Measurements from ENCODE around the gene UHMK1. TPM values are rescaled to one million over a fixed set of nuclear protein-coding genes. Genes with fewer than 3 reads are reported as not detected.
A peak's percentile ranks its signal among the peaks of the same experiment; 100 is the strongest.
"Not testable (repeated sequence)": the region's sequence is repeated elsewhere in the genome, so short reads cannot be mapped to it uniquely, and the experiment has no call there.

The UHMK1 gene, protein sequence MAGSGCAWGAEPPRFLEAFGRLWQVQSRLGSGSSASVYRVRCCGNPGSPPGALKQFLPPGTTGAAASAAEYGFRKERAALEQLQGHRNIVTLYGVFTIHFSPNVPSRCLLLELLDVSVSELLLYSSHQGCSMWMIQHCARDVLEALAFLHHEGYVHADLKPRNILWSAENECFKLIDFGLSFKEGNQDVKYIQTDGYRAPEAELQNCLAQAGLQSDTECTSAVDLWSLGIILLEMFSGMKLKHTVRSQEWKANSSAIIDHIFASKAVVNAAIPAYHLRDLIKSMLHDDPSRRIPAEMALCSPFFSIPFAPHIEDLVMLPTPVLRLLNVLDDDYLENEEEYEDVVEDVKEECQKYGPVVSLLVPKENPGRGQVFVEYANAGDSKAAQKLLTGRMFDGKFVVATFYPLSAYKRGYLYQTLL
- 83.6 and 108 TPM in 2 replicates for total RNA-seq

DNA sequence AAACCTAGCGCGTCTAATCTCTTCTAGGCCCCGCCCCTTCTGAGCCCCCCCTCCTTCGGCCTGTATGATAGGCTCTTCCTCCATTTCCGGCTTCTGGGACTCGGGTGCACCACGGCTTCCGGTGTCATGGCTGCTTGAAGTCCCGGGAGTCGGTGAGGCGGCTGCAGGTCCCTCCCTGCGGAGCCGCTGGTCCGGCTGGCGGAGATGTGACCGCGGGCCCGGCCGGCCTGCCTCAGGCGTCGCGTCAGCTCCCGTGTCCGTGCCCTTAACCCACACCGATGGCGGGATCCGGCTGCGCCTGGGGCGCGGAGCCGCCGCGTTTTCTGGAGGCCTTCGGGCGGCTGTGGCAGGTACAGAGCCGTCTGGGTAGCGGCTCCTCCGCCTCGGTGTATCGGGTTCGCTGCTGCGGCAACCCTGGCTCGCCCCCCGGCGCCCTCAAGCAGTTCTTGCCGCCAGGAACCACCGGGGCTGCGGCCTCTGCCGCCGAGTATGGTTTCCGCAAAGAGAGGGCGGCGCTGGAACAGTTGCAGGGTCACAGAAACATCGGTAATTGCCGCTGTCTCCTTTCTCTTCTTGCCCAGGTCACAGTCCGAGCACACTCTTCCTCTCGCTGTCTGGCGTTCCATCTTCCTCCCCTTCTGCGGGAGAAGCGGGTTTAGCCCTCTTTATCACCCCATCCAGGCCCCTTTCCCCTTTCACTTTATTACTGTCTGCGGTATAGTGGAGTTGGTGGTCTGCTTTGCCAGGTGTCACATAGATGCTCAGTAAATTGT is at the start of gene UHMK1:
Gene UHMK1, plus strand, starts transcription at position 96 of the 773 bp plus-strand sequence. Its CDS starts 183 bp downstream, at position 279.
- peak; percentile 84 for DNase-seq (ENCODE audit: low read depth)

DNA sequence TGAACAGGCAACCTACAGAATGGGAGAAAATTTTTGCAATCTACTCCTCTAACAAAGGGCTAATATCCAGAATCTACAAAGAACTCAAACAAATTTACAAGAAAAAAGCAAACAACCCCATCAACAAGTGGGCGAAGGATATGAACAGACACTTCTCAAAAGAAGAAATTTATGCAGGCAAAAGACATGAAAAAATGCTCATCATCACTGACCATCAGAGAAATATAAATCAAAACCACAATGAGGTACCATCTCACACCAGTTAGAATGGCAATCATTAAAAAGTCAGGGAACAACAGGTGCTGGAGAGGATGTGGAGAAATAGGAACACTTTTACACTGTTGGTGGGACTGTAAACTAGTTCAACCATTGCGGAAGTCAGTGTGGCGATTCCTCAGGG is 43.3 kb upstream of the UHMK1 start:
- not testable (repeated sequence) for DNase-seq (ENCODE audit: low read depth)

DNA sequence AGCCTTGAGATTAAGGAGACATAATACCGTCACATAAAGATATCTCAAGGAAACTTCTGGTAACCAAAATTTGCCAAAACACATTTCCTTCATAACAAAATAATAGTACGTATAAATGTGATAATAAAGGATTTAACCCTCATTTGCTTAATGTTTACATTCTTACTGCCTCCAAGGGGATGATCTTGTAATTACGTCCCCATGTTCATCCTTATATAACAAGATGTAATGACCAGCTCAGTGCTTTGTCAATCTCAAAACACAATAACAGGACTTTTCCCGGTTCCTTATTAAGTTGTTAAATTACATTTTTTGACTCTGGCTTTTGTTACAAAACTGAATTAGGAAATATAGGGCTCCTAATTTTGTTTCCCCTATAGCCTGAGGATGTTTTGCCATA is 41.3 kb upstream of the UHMK1 start:
- no peak for DNase-seq (ENCODE audit: low read depth)

DNA sequence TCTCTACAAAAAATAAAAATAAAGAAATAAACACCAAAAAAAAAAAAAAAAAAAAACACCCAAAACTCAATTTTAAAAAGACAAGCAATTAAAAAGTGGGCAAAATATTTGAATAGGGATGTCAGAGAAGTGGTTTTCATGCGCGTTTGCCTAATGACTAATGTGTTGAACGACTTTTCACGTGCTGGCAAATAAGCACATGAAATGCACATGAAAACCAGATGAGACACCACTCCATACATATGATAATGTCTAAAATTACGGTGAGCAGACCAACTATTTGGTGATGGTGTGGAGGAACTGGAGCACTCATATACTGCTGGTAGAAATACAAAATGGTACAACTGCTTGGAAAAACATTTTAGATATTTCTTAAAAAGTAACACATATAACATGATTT is 39.4 kb upstream of the UHMK1 start:
- DNase-seq (ENCODE audit: low read depth) = no peak

DNA sequence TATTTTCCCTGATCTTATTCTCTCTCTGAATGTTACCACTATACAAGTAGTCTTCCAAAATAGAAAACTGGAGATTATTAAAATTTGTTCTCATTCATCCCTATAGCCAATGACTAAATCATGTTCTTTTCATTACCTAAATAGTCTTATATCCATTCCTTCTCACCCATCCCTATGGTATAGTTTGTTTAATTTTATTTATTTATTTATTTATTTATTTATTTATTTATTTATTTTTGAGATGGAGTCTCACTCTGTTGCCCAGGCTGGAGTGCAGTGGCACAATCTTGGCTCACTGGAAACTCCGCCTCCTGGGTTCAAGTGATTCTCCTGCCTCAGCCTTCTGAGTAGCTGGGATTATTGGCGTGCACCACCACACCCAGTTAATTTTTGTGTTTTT is 35.2 kb upstream of the UHMK1 start:
- not testable (repeated sequence) for DNase-seq (ENCODE audit: low read depth)

DNA sequence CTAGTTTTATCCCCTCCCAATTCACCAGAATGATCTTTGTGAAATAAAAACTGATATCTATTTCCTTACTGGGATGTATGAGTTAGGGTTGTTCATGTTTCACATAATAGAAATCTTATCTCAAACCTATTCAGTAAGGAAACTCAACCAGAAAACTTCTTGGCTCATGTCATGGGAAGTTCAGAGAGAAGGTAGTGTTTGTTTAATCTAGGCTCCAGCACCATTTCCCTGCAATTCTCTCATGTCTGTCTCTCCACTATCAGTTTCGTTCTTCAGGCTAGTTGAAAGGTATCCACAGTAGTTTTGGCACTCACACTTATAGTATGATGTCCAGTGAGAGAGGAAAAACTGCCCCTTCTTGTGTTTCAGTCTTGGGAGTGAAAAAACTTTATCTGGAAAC is 34.6 kb upstream of the UHMK1 start:
- DNase-seq (ENCODE audit: low read depth) = peak; percentile 5

DNA sequence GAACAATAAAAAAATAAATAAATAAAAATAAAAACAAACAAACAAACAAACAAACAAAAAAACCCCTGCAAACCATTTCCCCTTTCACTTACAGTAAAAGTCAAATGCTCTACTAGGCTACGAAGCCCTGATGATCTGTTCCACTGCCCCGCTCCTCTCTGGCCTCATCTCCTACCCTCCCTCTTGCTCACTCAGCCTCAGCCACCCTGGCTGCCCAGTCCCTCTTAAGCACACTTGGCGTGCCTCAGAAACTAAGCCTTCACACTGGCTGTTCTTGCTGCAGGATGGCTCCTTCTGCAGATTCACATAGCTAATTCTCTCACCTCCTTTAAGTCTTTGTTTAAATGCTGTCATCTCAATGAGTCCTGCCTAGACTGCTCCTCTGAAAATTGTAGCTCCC is 30.8 kb upstream of the UHMK1 start:
- DNase-seq (ENCODE audit: low read depth) = no peak

DNA sequence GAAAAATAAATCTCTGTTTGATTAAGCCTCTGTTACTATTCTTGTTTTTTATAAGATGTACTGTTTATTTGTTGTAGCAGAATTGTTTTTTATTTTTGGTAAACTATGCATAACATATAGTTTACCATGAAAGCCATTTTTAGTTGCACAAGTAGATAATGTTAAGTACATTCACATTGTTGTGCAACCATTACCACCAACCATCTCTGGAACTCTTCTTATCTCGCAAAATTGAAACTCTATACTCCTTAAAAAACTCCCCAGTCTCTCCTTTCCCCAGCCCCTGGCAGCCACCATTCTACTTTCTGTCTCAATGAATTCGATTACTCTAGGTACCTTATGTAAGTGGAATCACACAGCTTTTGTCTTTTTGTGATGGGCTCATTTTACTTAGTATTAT is 27.4 kb upstream of the UHMK1 start:
- DNase-seq (ENCODE audit: low read depth) = no peak

DNA sequence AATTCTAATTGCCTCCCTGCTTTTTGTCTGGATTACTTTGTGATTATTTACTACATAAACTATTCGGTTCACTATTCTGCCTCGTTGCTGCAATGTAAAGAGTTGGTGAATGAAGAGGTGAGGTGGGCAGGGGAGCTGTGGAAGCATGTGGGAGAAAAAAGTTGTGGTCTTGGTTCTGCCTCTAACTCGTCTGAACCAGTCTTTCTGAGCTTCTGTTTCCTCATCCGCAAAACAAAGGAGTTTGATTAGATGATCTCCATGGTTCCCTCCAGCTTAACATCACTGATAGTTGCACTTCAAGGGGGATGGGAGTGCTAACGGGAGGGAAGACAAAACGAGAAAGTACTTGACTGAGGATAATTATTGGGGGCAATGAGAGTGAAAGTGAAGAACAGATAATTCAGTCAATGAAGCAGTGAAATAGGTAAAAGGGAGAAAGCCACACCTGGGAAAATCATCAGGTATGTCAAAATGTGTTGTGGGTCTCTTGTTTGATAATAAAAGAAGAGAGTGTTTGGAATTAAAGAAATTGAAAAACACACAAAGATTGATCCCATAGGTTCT is 26.2 kb upstream of the UHMK1 start:
- no peak for DNase-seq (ENCODE audit: low read depth)

DNA sequence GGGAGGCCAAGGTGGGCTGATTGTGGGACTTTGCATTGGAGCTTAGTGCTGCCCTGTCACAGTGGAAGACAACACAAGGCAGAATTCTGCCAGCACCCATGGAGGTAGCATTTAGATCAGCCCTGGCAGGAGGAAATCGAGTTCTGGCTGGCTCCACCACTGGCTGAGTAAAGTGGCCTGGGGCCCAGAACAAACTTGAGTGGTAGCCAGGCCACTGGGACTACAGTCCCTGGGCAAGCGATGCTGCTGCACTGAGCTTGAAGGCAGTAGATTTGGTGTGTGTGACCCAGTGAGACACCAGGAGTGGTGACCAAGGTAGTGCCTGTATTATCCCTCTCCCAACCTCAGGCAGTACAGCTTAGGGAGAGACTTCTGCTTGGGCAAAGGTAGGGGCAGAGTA is 22.5 kb upstream of the UHMK1 start:
- no peak for DNase-seq (ENCODE audit: low read depth)

DNA sequence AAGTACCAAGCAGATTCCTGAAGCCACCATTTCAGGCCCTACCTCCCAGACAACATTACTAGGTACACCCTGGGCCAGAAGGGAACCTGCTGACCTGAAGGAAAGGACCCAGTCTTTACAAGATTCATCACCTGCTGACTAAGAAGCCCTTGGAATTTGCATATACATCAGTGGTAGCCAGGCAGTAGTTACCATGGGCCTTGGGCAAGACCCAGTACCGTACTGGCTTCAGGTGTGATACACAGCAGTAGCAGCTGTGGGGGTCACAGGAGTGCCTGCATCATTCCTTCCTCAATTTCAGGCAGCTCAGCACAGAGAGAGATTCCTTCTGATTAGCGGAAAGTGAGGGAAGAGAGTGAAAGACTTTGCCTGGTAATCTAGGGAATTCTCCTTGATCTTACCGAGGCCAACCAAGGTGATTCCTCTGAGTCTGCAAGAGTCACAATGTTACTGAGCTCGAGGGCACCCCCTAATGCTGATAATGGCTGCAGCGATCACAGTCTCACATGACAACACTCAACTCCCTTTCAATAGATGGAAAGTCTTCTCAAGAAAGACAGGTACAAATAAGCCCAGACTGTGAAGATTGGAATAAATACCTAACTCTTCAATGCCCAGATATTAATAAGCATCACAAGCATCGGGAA is 22.0 kb upstream of the UHMK1 start:
- DNase-seq (ENCODE audit: low read depth) = no peak

DNA sequence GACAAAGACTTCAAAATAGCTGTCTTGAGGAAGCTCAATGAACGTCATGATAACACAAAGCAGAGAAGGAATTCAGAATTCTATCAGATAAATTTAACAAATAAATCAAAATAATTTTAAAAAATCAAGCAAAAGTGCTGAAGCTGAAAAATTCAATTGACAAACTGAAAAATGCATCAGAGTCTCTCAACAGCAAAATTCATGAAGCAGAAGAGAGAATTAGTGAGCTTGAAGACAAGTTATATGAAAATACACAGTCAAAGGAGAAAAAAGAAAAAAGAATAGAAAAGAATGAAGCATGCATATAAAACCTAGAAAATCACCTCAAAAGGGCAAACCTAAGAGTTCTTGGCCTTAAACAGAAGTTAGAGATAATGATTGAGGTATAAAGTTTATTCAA is 21.0 kb upstream of the UHMK1 start:
- DNase-seq (ENCODE audit: low read depth) = no peak

DNA sequence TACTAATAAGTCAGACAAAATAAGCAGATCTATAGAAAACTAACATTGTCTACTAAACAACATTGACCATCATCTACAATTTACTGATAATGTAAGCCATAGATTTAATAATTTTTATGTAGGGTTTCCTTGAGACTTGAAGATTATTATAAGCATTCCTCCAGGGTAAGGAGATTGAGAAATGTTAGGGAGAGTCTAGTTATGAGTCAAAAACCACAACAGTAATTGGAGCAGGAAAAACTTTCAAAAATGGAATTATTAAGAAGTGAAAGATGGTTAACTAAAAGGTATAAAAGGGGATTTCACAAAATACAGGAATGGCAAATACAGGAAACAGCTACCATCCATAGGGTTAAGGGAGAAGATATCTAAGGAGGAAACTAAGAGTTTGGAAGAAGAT is 12.4 kb upstream of the UHMK1 start:
- DNase-seq (ENCODE audit: low read depth) = no peak

DNA sequence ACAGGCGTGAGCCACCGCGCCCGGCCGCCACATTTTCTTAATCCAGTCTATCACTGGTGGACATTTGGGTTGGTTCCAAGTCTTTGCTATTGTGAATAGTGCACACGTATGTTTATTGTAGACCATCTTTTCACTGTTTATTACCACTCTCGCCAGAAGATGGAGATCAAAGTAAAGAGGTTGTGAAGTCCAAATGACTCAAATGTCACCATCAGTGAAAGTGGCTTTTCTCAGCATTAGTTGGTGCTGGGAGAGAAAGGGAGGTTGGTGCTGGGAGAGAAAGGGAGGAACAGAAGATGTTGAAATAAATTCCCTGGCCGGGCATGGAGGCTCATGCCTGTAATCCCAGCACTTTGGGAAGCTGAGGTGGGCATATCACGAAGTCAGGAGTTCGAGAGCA is 10.4 kb upstream of the UHMK1 start:
- no peak for DNase-seq (ENCODE audit: low read depth)

DNA sequence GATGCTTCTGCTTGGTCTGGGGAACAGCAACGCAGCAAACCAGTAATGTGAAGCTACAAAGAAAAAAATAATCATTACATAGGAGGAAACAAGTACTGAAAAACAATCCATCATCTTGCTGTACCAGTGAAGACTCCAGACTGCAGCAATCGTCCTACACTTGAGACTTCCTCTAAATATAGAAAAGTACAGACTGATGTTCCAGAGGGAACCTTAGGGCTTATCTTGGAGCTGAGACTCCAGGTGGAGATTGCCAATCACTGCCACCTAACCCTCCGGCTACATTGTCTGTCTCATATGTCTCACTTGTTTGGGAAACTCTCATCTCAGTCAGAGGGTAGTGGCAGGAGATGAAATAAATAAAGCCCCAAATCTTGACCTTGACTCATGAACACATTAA is 9.4 kb upstream of the UHMK1 start:
- no peak for DNase-seq (ENCODE audit: low read depth)

DNA sequence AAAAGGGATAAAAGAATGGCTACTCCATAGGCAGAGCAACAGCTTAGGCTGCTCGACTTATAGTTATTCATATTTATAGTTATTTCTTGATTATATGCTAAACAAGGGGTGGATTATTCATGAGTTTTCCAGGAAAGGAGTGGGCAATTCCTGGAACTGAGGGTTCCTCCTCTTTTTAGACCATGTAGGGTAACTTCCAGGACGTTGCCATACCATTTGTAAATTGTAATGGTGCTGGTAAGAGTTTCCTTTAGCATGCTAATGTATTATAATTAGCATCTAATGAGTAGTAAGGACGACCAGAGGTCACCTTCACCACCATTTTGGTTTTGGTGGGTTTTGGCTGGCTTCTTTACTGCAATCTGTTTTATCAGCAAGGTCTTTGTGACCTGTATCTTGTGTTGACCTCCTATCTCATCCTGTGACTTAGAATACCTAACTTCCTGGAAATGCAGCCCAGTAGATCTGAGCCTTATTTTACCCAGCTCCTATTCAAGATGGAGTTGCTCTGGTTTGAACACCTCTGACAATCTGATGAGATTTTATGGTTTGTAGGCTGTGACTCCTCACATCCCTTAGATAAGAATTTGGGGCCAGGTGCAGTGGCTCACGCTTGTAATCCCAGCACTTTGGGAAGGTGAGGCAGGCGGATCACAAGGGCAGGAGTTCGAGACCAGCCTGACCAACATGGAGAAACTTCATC is 1.9 kb upstream of the UHMK1 start:
- DNase-seq (ENCODE audit: low read depth) = not testable (repeated sequence)

DNA sequence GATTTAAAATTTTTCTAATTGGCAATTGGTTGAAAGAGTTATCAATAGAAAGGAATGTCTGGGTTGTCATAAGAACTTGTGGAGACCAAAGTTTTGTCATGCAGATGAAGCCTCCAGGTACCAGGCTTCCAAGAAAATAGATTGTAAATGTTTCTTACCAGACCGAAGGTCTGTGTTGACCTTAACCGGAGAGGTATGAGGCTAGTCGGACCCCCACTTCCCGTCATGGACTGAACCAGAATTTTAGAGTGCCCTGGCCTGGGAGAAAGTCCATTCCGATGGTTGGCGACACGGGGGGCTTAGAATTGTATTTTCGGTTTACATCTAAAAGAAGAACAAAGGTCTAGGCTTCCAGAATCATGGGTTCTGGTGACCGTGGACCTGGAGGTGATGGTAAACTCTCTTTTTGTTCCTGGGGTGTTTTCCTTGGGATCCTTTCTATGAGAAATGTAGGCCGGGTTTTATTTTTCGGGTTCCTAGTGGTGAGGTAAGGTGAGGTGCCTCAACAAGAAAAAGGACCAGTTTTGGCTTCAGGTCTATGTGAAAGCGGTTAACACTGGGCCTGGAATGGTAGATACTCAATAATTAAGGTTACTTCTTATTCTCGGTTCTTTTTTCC is 405 bp upstream of the UHMK1 start:
- DNase-seq (ENCODE audit: low read depth) = no peak

DNA sequence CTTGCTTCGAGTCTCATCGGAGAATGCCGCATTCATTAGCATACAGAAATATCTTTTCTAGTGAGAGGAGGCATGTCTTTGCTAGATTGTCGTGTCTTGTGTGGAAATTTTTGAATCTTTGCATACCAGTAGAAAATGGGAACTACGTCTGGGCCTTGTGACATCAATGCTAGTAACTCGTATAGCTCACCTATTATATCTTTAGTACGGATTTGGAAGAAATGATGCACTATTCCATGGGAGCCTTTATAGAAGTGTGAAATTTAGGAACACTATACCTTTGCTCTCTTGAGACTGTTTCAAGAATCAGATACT is 835 bp downstream of the UHMK1 start:
- DNase-seq (ENCODE audit: low read depth) = no peak

DNA sequence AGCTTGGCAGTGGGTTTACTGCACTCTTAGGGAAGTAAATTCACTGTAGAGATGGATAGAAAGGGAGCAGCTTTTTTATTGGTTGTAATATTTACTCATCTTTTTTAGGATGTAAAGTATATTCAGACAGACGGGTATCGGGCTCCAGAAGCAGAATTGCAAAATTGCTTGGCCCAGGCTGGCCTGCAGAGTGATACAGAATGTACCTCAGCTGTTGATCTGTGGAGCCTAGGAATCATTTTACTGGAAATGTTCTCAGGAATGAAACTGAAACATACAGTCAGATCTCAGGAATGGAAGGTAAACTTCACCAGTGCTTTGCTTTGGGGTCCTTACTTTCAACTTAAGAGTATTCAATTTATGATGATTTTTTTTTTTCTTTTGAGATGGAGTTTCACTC is 3.2 kb downstream of the UHMK1 start:
- no peak for DNase-seq (ENCODE audit: low read depth)

DNA sequence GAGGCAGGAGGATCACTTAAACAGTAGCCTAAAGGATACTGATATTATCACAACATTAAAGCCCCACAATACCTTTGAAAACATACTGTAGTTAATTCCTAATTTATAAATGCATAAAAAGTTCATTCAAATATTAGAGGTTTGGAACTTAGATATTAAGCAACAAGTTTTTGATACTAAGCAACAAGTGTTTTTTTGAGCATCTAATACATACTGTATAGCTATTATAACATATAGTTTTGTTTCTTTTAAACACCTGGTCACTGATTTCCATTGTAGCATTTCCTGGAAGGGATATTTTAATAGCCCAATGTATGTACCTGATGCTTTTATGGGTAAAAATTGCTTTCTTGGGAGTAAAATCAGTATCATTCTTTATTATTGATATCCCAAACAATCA is 4.5 kb downstream of the UHMK1 start:
- no peak for DNase-seq (ENCODE audit: low read depth)

DNA sequence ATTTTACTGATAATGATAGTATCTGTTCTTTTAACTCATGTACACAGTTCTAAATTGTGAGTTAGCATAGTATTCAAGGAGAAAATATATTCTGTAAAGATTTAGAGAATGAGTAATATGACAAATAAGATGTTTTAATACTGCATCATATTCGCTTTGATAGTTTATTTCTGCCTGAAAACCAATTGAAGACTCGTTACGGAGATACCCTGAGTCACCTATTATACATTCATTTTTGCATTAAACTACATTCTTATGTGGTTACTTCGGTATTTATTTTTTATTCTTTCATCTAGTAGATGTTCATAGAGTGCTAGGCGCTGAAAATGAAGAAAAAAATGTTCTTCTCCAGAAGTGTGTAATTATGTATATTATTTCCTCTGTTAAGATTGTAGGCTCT is 5.3 kb downstream of the UHMK1 start:
- DNase-seq (ENCODE audit: low read depth) = no peak

DNA sequence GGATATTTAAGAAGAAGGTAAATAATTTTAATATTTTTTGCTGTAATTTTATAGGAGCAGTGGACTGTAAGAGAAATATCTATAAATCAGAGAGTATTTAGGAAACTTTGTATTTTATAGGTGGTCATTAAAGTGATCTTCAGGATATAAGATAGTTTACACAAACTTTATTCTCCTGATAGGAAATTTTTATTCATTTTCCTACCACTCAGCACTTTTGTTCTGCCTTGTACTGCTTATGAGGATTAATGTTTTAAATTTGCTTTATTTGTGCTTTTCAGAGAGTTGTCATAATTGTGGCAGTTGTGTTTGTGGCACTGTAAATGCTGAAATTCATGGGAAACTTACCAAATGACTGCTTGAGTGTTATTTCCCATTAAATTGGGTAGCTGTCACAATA is 29.7 kb downstream of the UHMK1 start:
- no peak for DNase-seq (ENCODE audit: low read depth)

Data from renal cortical epithelial cell (primary cell).